HepG2 (cell line): ENCODE results near the gene HCFC1R1. TPM values are rescaled to one million over a fixed set of nuclear protein-coding genes. Genes with fewer than 3 reads are reported as not detected.

Experiments used
- BCL3 ChIP-seq: sonication (generic); formaldehyde crosslinking; IDR thresholded peaks from 2 replicates; pipeline ENCODE4 v1.5.1; 2020; ENCODE audit warnings: mild to moderate bottlenecking, missing genetic modification reagents, moderate library complexity
- FOXA3 ChIP-seq: IDR thresholded peaks from 2 replicates; pipeline ENCODE4 v1.6.1; 2016; ENCODE audit warnings: missing genetic modification reagents, missing compliant biosample characterization
- GATA4 ChIP-seq: sonication (generic); IDR thresholded peaks from 2 replicates; pipeline ENCODE4 v1.6.1; 2016; ENCODE audit warnings: antibody characterized with exemption, low read depth, borderline replicate concordance
- KLF6 ChIP-seq: IDR thresholded peaks from 2 replicates; pipeline ENCODE4 v1.8.0; 2016; ENCODE audit warnings: missing biosample characterization, missing genetic modification reagents
- MIER2 ChIP-seq: IDR thresholded peaks from 2 replicates; pipeline ENCODE4 v1.6.1; 2016; ENCODE audit warnings: missing biosample characterization, missing genetic modification reagents
- MZF1 ChIP-seq: sonication (generic); formaldehyde crosslinking; IDR thresholded peaks from 2 replicates; pipeline ENCODE4 v1.8.1; 2023; ENCODE audit warnings: mild to moderate bottlenecking, missing genetic modification reagents, borderline replicate concordance
- PHF21A ChIP-seq: sonication (generic); formaldehyde crosslinking; IDR thresholded peaks from 2 replicates; pipeline ENCODE4 v1.5.0; 2020; ENCODE audit warnings: mild to moderate bottlenecking, missing genetic modification reagents
- SKIL ChIP-seq: sonication (generic); formaldehyde crosslinking; IDR thresholded peaks from 2 replicates; pipeline ENCODE4 v1.8.0; 2022; ENCODE audit warnings: missing genetic modification reagents, mild to moderate bottlenecking, moderate library complexity, borderline replicate concordance
- SP5 ChIP-seq: IDR thresholded peaks from 2 replicates; pipeline ENCODE4 v1.6.1; 2016; ENCODE audit warnings: low read depth, borderline replicate concordance
- SRSF1 ChIP-seq: fragments of 200-400 bp; formaldehyde crosslinking; optimal IDR thresholded peaks from 2 replicates; pipeline ENCODE3; 2017; ENCODE audit warnings: mild to moderate bottlenecking, low read depth, low read length, moderate library complexity
- STAG1 ChIP-seq: sonication (generic); formaldehyde crosslinking; IDR thresholded peaks from 2 replicates; pipeline ENCODE4 v1.4.0; 2020; ENCODE audit warnings: missing genetic modification reagents
- XRCC5 ChIP-seq: fragments of 200-400 bp; formaldehyde crosslinking; optimal IDR thresholded peaks from 2 replicates; pipeline ENCODE3; 2017; ENCODE audit warnings: mild to moderate bottlenecking, low read length
- ZBTB20 ChIP-seq: sonication (generic); formaldehyde crosslinking; IDR thresholded peaks from 2 replicates; pipeline ENCODE4 v1.8.1; 2023; ENCODE audit warnings: missing genetic modification reagents, low read depth, mild to moderate bottlenecking, borderline replicate concordance
- ZNF274 ChIP-seq: sonication (generic); formaldehyde crosslinking; IDR thresholded peaks from 2 replicates; pipeline ENCODE4 v1.5.1; 2020; ENCODE audit warnings: mild to moderate bottlenecking, missing genetic modification reagents
- ZNF451 ChIP-seq: sonication (generic); formaldehyde crosslinking; IDR thresholded peaks from 2 replicates; pipeline ENCODE4 v1.5.0; 2020; ENCODE audit warnings: mild to moderate bottlenecking, missing genetic modification reagents
- ZNF569 ChIP-seq: sonication (generic); formaldehyde crosslinking; IDR thresholded peaks from 2 replicates; pipeline ENCODE4 v1.5.0; 2020; ENCODE audit warnings: mild to moderate bottlenecking, missing genetic modification reagents, moderate library complexity, borderline replicate concordance
- ZNF709 ChIP-seq: sonication (generic); formaldehyde crosslinking; IDR thresholded peaks from 2 replicates; pipeline ENCODE4 v1.5.0; 2020; ENCODE audit warnings: mild to moderate bottlenecking, missing genetic modification reagents
- ZNF776 ChIP-seq: sonication (generic); formaldehyde crosslinking; IDR thresholded peaks from 2 replicates; pipeline ENCODE4 v1.4.0; 2020; ENCODE audit warnings: mild to moderate bottlenecking, missing genetic modification reagents
- ZNF841 ChIP-seq: sonication (generic); formaldehyde crosslinking; IDR thresholded peaks from 2 replicates; pipeline ENCODE4 v1.8.1; 2023; ENCODE audit warnings: missing genetic modification reagents, borderline replicate concordance
- ZSCAN30 ChIP-seq: sonication (generic); formaldehyde crosslinking; IDR thresholded peaks from 2 replicates; pipeline ENCODE4 v1.5.0; 2020; ENCODE audit warnings: mild to moderate bottlenecking, missing genetic modification reagents
- polyA plus RNA-seq, 8 experiments: library from polyadenylated mRNA; depleted of rRNA in 3 of 8; stranded (reverse) in 7 of 8; unstranded in 1 of 8; fragments of >200 nt; fragmentation: Illumina TruSeq in 4 of 8; extraction: Trizol in 4 of 8; gene quantifications; 2 replicates each; pipeline versions ENCODE4 v1.2.1 to v1.2.3, GENCODE V29; 2011 to 2016; ENCODE audit warnings: low read depth in 4 of 8, missing spikeins in 1 of 8, mixed read lengths in 1 of 8; ENCODE audit not compliant: insufficient read depth in 1 of 8
- total RNA-seq, 5 experiments: library from RNA; depleted of rRNA; stranded (reverse); fragments of >200 nt; fragmentation: Illumina TruSeq; extraction: Trizol; gene quantifications; 2 replicates each; pipeline ENCODE4 v1.2.3, GENCODE V29; 2016; ENCODE audit warnings: low read depth in 1 of 5
- TF ChIP-seq, protein P1 (sequence below): sonication (generic); formaldehyde crosslinking; IDR thresholded peaks from 2 replicates; pipeline ENCODE4 v1.9.0; 2021; ENCODE audit warnings: missing genetic modification reagents, borderline replicate concordance
- TF ChIP-seq, protein P2 (sequence below): sonication (generic); formaldehyde crosslinking; IDR thresholded peaks from 2 replicates; pipeline ENCODE4 v1.5.0; 2020; ENCODE audit warnings: missing genetic modification reagents
- TF ChIP-seq, protein P3 (sequence below): sonication (generic); formaldehyde crosslinking; IDR thresholded peaks from 2 replicates; pipeline ENCODE4 v1.5.0; 2020; ENCODE audit warnings: mild to moderate bottlenecking, missing genetic modification reagents, borderline replicate concordance

Gene HCFC1R1
- total and polyA plus RNA-seq, 2 of the 13 experiments (the other 11 are each of a cell fraction or from before 2014, with no cell fraction given), result 13.8 to 16.1 TPM

DNA sequence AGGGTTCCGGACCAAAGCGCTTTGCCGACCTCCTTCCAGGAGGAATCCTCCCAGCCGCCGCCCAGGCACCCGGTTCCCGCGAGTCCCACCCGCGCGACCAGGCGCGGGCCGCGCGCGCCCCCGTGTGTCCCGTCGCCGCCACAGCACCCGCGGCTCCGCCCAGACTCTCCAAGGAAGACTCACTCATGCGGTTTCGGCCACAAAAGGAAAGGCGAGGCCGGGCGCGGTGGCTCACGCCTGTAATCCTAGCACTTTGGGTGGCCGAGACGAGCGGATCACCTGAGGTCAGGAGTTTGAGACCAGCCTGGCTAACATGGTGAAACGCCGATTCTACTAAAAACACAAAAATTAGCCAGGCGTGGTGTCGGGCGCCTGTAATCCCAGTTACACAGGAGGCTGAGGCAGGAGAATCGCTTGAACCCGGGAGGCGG, 40.0 kb downstream of the HCFC1R1 start (continued):
- TF ChIP-seq MZF1 (CRISPR knock-in tag) (no peak), XRCC5 (peak; percentile 65), ZNF776 (CRISPR knock-in tag) (peak; percentile 24; the same call in 1 of the 2 replicates), GATA4 (no peak), ZNF569 (CRISPR knock-in tag) (no peak), KLF6 (CRISPR knock-in tag) (0 out of 2 replicates have a peak, but pooled peaks have one; percentile 48), SRSF1 (no peak), SP5 (peak; percentile 31; the same call in 1 of the 2 replicates), ZSCAN30 (CRISPR knock-in tag) (no peak), SKIL (CRISPR knock-in tag) (no peak), STAG1 (CRISPR knock-in tag) (peak; percentile 71), BCL3 (CRISPR knock-in tag) (no peak), ZNF709 (0 out of 2 replicates have a peak, but pooled peaks have one; percentile 37), ZNF841 (CRISPR knock-in tag) (no peak), ZBTB20 (CRISPR knock-in tag) (0 out of 2 replicates have a peak, but pooled peaks have one; percentile 36), FOXA3 (CRISPR knock-in tag) (0 out of 2 replicates have a peak, but pooled peaks have one; percentile 7), MIER2 (CRISPR knock-in tag) (0 out of 2 replicates have a peak, but pooled peaks have one; percentile 28), ZNF451 (CRISPR knock-in tag) (no peak), PHF21A (CRISPR knock-in tag) (peak; percentile 39; the same call in 1 of the 2 replicates), ZNF274 (CRISPR knock-in tag) (0 out of 2 replicates have a peak, but pooled peaks have one; percentile 24)
- TF ChIP-seq, protein P1, sequence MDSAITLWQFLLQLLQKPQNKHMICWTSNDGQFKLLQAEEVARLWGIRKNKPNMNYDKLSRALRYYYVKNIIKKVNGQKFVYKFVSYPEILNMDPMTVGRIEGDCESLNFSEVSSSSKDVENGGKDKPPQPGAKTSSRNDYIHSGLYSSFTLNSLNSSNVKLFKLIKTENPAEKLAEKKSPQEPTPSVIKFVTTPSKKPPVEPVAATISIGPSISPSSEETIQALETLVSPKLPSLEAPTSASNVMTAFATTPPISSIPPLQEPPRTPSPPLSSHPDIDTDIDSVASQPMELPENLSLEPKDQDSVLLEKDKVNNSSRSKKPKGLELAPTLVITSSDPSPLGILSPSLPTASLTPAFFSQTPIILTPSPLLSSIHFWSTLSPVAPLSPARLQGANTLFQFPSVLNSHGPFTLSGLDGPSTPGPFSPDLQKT (CRISPR knock-in tag), result no peak
- TF ChIP-seq, protein P2, sequence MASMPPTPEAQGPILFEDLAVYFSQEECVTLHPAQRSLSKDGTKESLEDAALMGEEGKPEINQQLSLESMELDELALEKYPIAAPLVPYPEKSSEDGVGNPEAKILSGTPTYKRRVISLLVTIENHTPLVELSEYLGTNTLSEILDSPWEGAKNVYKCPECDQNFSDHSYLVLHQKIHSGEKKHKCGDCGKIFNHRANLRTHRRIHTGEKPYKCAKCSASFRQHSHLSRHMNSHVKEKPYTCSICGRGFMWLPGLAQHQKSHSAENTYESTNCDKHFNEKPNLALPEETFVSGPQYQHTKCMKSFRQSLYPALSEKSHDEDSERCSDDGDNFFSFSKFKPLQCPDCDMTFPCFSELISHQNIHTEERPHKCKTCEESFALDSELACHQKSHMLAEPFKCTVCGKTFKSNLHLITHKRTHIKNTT, result 0 out of 2 replicates have a peak, but pooled peaks have one; percentile 35
- TF ChIP-seq, protein P3, sequence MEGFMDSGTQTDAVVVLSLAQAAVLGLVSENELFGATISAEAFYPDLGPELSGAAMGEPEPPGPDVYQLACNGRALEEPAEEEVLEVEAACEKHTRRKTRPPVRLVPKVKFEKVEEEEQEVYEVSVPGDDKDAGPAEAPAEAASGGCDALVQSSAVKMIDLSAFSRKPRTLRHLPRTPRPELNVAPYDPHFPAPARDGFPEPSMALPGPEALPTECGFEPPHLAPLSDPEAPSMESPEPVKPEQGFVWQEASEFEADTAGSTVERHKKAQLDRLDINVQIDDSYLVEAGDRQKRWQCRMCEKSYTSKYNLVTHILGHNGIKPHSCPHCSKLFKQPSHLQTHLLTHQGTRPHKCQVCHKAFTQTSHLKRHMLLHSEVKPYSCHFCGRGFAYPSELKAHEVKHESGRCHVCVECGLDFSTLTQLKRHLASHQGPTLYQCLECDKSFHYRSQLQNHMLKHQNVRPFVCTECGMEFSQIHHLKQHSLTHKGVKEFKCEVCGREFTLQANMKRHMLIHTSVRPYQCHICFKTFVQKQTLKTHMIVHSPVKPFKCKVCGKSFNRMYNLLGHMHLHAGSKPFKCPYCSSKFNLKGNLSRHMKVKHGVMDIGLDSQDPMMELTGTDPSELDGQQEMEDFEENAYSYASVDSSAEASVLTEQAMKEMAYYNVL, result no peak
